IMR-90 (cell line): ENCODE results near the gene KCNJ18. TPM values are rescaled to one million over a fixed set of nuclear protein-coding genes. Genes with fewer than 3 reads are reported as not detected.
"Not testable (repeated sequence)": the region's sequence is repeated elsewhere in the genome, so short reads cannot be mapped to it uniquely, and the experiment has no call there.

ENCODE experiments used
- ATAC-seq: fragments of 200-7000 bp; cut with Tn5 transposase; 2 replicates; pipeline ENCODE4 v1.9.1; 2020; ENCODE audit warnings: low read depth, mild to moderate bottlenecking, moderate library complexity
- BruUV-seq: library from RNA; stranded (reverse); fragments of 400-500 nt; replicated peaks from 2 replicates; lab custom pipeline; 2021; lab: Mats Ljungman, UMichigan
- CTCF ChIA-PET: fragments of 300-600 bp; formaldehyde crosslinking; extraction: SDS; loops from one replicate; lab custom pipeline; 2021; ENCODE audit warnings: antibody characterized with exemption; lab: Yijun Ruan, JAX
- POLR2A ChIA-PET: fragments of 300-600 bp; sonication (Branson Sonifier 250); formaldehyde crosslinking; loops from one replicate; lab custom pipeline; 2022; ENCODE audit warnings: antibody characterized with exemption; ENCODE audit not compliant: unreplicated experiment; lab: Charles Lee
- DNase-seq: peaks from one replicate; pipeline ENCODE4 v3.0.0; 2013
- H2AFZ ChIP-seq: replicated peaks from 2 replicates; pipeline ENCODE3; 2013; ENCODE audit warnings: low read length, mild to moderate bottlenecking; ENCODE audit not compliant: poor library complexity
- H2AK5ac ChIP-seq: 2 replicates; pipeline ENCODE4 v1.6.1; 2013; ENCODE audit warnings: low read depth, low read length, inconsistent platforms
- H2AK9ac ChIP-seq: replicated peaks from 2 replicates; pipeline ENCODE3; 2013; ENCODE audit warnings: mild to moderate bottlenecking, low read depth, low read length, moderate library complexity; ENCODE audit not compliant: poor library complexity
- H2BK120ac ChIP-seq: 2 replicates; pipeline ENCODE4 v1.6.1; 2013; ENCODE audit warnings: low read depth, low read length, inconsistent platforms
- H2BK15ac ChIP-seq: 3 replicates; pipeline ENCODE4 v1.6.1; 2013; ENCODE audit warnings: low read depth, low read length, inconsistent platforms
- H2BK20ac ChIP-seq: 2 replicates; pipeline ENCODE4 v1.6.1; 2013; ENCODE audit warnings: low read depth, mild to moderate bottlenecking, inconsistent platforms, low read length, moderate library complexity
- H2BK5ac ChIP-seq: 2 replicates; pipeline ENCODE4 v1.6.1; 2013; ENCODE audit warnings: mild to moderate bottlenecking, low read depth, low read length, inconsistent platforms; ENCODE audit not compliant: poor library complexity, severe bottlenecking
- H3K14ac ChIP-seq: replicated peaks from 2 replicates; pipeline ENCODE4 v1.6.1; 2013; ENCODE audit warnings: low read depth, low read length, inconsistent platforms
- H3K18ac ChIP-seq: 2 replicates; pipeline ENCODE4 v1.6.1; 2013; ENCODE audit warnings: low read depth, low read length, control low read depth
- H3K23ac ChIP-seq: 2 replicates; pipeline ENCODE4 v1.6.1; 2013; ENCODE audit warnings: low read depth, low read length, inconsistent platforms
- H3K27ac ChIP-seq: 2 replicates; pipeline ENCODE4 v1.5.1; 2013; ENCODE audit warnings: mild to moderate bottlenecking, control low read depth, low read length; ENCODE audit not compliant: insufficient read depth
- H3K27me3 ChIP-seq: 2 replicates; pipeline ENCODE4 v1.6.1; 2013; ENCODE audit warnings: low read length; ENCODE audit not compliant: control insufficient read depth, insufficient read depth
- H3K36me3 ChIP-seq: 2 replicates; pipeline ENCODE4 v1.6.1; 2013; ENCODE audit warnings: low read length, mixed read lengths; ENCODE audit not compliant: control insufficient read depth, insufficient read depth
- H3K4ac ChIP-seq: 2 replicates; pipeline ENCODE4 v1.6.1; 2013; ENCODE audit warnings: low read depth, low read length, inconsistent platforms
- H3K4me1 ChIP-seq: 2 replicates; pipeline ENCODE4 v1.6.1; 2013; ENCODE audit warnings: low read length, mixed read lengths; ENCODE audit not compliant: control insufficient read depth, insufficient read depth
- H3K4me2 ChIP-seq: 2 replicates; pipeline ENCODE4 v1.6.1; 2013; ENCODE audit warnings: low read depth, mild to moderate bottlenecking, control low read depth, low read length, moderate library complexity
- H3K4me3 ChIP-seq: 2 replicates; pipeline ENCODE4 v1.5.1; 2013; ENCODE audit warnings: low read depth, mild to moderate bottlenecking, control low read depth, low read length, moderate library complexity; ENCODE audit not compliant: insufficient read depth
- H3K56ac ChIP-seq: 2 replicates; pipeline ENCODE4 v1.6.1; 2013; ENCODE audit warnings: low read length, inconsistent platforms; ENCODE audit not compliant: insufficient read depth; ENCODE audit errors: extremely low read depth
- H3K79me1 ChIP-seq, 2 experiments: 2 replicates each; pipeline ENCODE4 v1.6.1; 2013; ENCODE audit warnings: low read length in 2 of 2, inconsistent platforms in 1 of 2, low read depth in 1 of 2
- H3K9ac ChIP-seq: 2 replicates; pipeline ENCODE4 v1.6.1; 2013; ENCODE audit warnings: low read depth, low read length, control low read depth
- H3K9me1 ChIP-seq: 2 replicates; pipeline ENCODE4 v1.6.1; 2013; ENCODE audit warnings: low read length, inconsistent platforms; ENCODE audit not compliant: insufficient read depth
- H3K9me3 ChIP-seq: 2 replicates; pipeline ENCODE4 v1.6.1; 2013; ENCODE audit warnings: low read length; ENCODE audit not compliant: control insufficient read depth, insufficient read depth
- H4K20me1 ChIP-seq: 2 replicates; pipeline ENCODE4 v1.6.1; 2013; ENCODE audit warnings: low read length, inconsistent platforms; ENCODE audit not compliant: insufficient read depth
- H4K5ac ChIP-seq: 2 replicates; pipeline ENCODE4 v1.6.1; 2013; ENCODE audit warnings: mild to moderate bottlenecking, low read depth, low read length, control low read depth
- H4K8ac ChIP-seq, 2 experiments: 2 replicates each; pipeline ENCODE4 v1.6.1; 2013; ENCODE audit warnings: low read depth in 2 of 2, low read length in 2 of 2, control low read depth in 1 of 2, inconsistent platforms in 1 of 2
- H4K91ac ChIP-seq: 2 replicates; pipeline ENCODE4 v1.6.1; 2013; ENCODE audit warnings: low read depth, low read length, inconsistent platforms; ENCODE audit not compliant: insufficient read depth
- WGBS, 2 experiments: methylation state at CpG; one replicate each; pipeline versions ENCODE4 v1.1.5 to v1.1.7; 2013; ENCODE audit warnings: missing lambda C conversion rate in 2 of 2; ENCODE audit not compliant: insufficient read length in 1 of 2; ENCODE audit errors: extremely low coverage in 2 of 2; 5-methylcytosine and 5-hydroxymethylcytosine counted together
- dilution Hi-C: fragments of 300-500 bp; cut with HindIII; formaldehyde crosslinking; loops from one replicate; pipeline ENCODE4 v1.14.3; 2018; ENCODE audit warnings: low sequenced_read_pairs; ENCODE audit not compliant: unreplicated experiment
- in situ Hi-C: fragments of 300-500 bp; cut with MboI; formaldehyde crosslinking; loops from 3 replicates; pipeline ENCODE4 v1.14.3; 2019; ENCODE audit warnings: low sequenced_read_pairs, inconsistent platforms, mixed read lengths
- intact Hi-C: fragments of 100-400 bp; cut with micrococcal nuclease; formaldehyde crosslinking; loops from 2 replicates; pipeline ENCODE4 v1.10.0; 2022
- polyA plus RNA-seq, 3 experiments: library from polyadenylated mRNA; depleted of rRNA; stranded (reverse); fragments of >200 nt; gene quantifications; 2 replicates each; pipeline ENCODE4 v1.2.3, GENCODE V29; 2012; ENCODE audit warnings: low replicate concordance in 1 of 3
- total RNA-seq: library from RNA; depleted of rRNA; stranded (reverse); fragments of >200 nt; gene quantifications from 2 replicates; pipeline ENCODE4 v1.2.3, GENCODE V29; 2012

The KCNJ18 gene
- total and polyA plus RNA-seq, 2 of the 4 experiments (the other 2 are of a cell fraction), result not detected

DNA sequence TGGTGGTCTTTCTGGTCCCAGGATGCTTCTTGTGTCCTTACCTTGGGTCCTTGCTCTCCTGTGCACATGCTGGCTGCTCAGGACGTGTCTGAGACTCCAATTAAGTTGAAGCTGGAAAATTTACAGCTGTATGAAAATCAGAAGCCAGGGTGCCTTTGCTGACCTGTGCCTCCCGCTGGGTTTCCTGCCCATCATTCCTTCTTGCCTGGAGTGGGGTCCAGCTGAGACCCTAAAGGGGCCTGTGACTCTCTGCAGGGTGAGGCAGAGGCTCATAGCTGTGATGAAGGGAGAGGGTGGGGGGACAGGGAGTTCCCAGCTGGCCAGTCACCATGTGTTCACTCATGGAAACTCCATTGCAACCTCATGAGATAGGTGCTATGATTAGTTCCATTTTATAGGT is 1.5 kb upstream of the KCNJ18 start:
- H3K27me3 ChIP-seq, H3K18ac ChIP-seq, H3K23ac ChIP-seq, BruUV-seq, H3K4ac ChIP-seq, H2BK5ac ChIP-seq, H3K36me3 ChIP-seq, H3K79me1 ChIP-seq, H3K4me1 ChIP-seq, H2AFZ ChIP-seq, H2BK120ac ChIP-seq, H4K5ac ChIP-seq, intact Hi-C loops, in situ Hi-C loops, H4K20me1 ChIP-seq, H2AK9ac ChIP-seq, H3K9ac ChIP-seq, H3K4me3 ChIP-seq, H3K27ac ChIP-seq, dilution Hi-C loops, CTCF ChIA-PET, H2BK20ac ChIP-seq, POLR2A ChIA-PET, ATAC-seq, H4K91ac ChIP-seq, H2BK15ac ChIP-seq, H2AK5ac ChIP-seq, H3K14ac ChIP-seq, H3K9me1 ChIP-seq, DNase-seq, H3K4me2 ChIP-seq, H3K56ac ChIP-seq, H4K8ac ChIP-seq: not testable (repeated sequence)
- WGBS, 2 experiments, result 0% methylated on average over 1 of the region's 2 CpGs; no CpG with 5 or more reads in 1 of the 2 experiments
- peaks cover 35% of the 10 kb centered on the region for H3K9me3 ChIP-seq

DNA sequence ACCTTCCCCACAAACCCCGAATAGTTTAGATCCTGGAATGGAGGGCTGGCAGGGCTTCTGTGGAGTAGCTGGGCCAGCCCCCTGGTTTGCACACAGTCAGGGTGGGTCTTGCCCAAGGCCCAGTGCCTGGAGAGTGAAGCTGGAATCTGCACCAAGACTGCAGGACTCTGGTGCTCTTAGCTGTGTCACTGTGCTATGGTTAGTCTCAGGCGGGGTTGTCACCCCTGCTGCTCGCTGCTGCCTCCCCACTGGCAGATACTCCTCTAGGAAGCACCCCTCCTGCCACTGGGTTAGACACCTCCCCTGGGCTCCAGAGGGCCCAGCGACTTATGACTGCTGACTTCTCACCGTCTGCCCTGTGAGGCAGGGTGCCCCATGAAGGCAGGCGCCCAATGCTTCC is 842 bp upstream of the KCNJ18 start:
- H3K18ac ChIP-seq, ATAC-seq, H2BK120ac ChIP-seq, H3K9me1 ChIP-seq, dilution Hi-C loops, in situ Hi-C loops, H4K20me1 ChIP-seq, H3K4me3 ChIP-seq, BruUV-seq, DNase-seq, POLR2A ChIA-PET, H3K27me3 ChIP-seq, H4K5ac ChIP-seq, H3K56ac ChIP-seq, H2AK5ac ChIP-seq, intact Hi-C loops, H3K79me1 ChIP-seq, H3K14ac ChIP-seq, H2BK15ac ChIP-seq, H2AFZ ChIP-seq, H3K36me3 ChIP-seq, H3K4me2 ChIP-seq, H2BK5ac ChIP-seq, H4K8ac ChIP-seq, H4K91ac ChIP-seq, CTCF ChIA-PET, H3K4me1 ChIP-seq, H3K23ac ChIP-seq, H3K27ac ChIP-seq, H2AK9ac ChIP-seq, H2BK20ac ChIP-seq, H3K4ac ChIP-seq, H3K9ac ChIP-seq: not testable (repeated sequence)
- WGBS, 2 experiments, result no CpG with 5 or more reads among the region's 6 CpGs
- peaks cover 32% of the 10 kb centered on the region for H3K9me3 ChIP-seq
